NCI-H446 (cell line): ENCODE data around the gene NOC4L.
"Not testable (repeated sequence)": the region's sequence is repeated elsewhere in the genome, so short reads cannot be mapped to it uniquely, and the experiment has no call there.

Experiments used
- DNase-seq, 2 experiments: peaks; one replicate each; lab custom pipeline; 2025; lab: John Stamatoyannopoulos, UW

Gene NOC4L

GRCh38 chr12:132123970-132124765 is 20.1 kb upstream of the NOC4L start:
- no peak for DNase-seq

DNA sequence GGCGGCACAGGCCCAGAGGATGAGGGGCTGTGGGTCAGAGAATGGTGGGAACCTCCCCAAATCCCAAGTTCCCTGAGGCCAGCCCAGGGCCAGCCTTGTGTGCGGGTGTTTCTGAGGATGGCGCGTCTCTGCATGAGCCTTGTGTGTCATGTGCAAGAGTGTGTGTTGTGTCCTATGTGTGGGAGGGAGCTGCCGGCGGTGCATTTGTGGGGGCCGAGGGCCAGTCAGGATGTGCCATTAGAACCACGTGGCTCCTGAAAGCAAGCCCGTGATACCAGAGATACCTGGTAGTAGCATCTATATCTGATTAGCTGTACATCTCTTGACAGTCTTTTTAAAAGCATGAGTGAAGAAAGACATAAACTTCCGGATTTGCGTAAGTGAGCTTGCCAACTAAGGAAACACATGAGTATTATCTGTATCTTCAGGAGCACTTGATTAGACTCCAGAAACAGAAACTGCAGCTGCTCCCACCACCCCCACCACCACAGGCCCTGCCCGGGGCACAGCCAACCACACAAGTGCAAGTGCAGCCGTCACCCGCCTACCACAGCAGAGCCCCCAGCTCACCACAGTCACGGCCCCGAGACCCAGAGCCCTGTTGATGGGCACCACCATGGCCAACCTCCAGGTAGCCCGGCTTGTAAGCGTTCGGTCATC is 19.4 kb upstream of the NOC4L start:
- no peak for DNase-seq

- DNase-seq, result no peak
Observed at GRCh38 chr12:132125736-132126135, 18.5 kb upstream of the NOC4L start.

DNA sequence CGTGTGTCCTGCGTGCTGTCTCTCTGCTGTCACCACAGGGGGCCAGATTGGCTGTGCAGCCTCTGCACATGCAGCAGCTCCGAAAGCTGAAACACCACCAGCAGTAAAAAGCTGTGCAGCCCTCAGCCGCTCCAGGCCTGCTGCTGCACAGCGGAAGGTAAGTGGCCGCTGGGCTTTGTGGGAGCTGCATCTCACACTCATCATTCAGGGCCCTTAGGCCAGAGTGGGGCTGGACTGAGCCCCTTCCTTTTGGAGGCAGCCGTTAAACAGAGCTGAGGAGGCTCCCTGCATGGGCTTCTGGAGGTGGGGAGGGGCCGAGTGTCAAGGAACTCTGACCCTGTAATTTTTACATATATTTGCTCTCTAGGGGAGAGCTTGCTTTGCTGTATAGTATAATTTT is 17.2 kb upstream of the NOC4L start:
- DNase-seq, result no peak

DNA sequence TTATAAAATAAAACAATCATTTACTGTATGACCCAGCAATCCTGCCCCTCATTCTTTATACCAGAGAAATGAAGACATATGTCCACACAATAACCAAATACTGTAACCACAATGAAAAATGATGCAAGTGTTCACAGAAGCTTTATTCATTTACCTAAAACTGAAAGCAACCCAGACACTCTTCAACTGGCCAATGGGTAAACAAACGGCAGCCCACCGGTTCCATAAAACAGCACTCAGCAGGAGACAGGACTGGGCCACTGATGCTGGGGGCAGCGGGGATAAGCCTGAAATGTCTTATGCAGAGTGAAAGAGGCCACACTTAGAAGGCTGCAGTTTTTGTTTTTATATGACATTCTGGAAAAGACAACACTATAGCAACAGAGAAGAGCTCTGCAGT is 15.2 kb upstream of the NOC4L start:
- no peak for DNase-seq

DNA sequence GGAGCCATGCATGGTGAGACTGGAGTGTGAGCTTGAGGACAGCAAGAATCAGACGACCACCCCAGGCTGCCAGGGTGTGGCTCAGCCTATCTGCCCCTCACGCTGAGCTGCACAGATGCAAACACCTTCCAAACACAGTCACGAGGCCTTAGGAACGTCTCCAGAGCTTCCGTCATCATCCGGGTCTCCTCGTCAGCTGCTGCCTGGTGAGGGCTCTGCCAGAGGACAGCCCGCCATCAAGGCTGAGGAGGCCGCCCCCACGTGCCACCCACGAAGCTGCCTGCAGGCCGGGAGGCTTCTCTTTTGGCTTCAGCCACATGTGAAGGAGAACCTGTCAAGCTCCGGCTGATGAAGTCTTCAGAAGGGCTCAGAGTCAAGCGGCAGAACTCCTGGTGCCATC is 13.6 kb upstream of the NOC4L start:
- no peak for DNase-seq

DNA sequence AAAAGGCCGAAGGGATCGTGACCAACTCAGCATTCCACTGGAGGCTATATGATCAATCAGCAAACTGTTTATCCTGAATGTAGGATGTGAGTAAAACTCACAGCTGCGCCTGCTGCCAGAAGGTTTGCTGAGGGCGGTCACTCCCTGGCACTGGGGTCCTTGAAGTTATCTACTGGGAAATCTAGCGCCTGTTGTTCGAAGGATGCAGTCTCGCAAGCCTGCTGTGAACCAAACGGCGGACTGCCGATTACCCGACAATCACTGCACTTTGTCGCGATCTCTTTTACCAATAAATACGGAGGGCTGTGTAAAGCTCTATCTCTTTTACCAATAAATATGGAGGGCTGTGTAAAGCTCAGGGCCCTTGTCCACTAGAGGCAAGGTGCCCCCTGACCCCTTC is 13.0 kb upstream of the NOC4L start:
- DNase-seq, result no peak

DNA sequence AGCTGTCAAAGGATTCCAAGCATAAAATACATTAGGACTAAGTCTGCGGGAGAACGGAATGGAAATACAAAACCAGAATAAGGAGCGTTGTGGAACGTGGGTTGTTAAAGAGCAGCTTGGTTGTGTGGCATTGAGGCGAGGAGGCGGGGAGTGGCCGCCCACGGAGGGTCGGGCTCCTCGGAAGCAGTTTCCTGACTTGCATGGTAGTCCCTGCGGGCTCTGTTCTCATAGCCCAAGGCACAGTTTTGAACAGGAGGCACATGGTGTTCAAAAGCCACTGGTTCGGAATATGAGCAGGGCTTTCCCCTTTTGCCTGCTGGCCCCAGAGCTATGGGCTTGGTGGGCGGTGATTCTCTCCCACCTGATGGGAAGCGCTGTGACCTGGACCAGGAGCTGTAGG is 12.3 kb upstream of the NOC4L start:
- no peak for DNase-seq

GRCh38 chr12:132132609-132133430 is 11.4 kb upstream of the NOC4L start:
- no peak for DNase-seq

DNA sequence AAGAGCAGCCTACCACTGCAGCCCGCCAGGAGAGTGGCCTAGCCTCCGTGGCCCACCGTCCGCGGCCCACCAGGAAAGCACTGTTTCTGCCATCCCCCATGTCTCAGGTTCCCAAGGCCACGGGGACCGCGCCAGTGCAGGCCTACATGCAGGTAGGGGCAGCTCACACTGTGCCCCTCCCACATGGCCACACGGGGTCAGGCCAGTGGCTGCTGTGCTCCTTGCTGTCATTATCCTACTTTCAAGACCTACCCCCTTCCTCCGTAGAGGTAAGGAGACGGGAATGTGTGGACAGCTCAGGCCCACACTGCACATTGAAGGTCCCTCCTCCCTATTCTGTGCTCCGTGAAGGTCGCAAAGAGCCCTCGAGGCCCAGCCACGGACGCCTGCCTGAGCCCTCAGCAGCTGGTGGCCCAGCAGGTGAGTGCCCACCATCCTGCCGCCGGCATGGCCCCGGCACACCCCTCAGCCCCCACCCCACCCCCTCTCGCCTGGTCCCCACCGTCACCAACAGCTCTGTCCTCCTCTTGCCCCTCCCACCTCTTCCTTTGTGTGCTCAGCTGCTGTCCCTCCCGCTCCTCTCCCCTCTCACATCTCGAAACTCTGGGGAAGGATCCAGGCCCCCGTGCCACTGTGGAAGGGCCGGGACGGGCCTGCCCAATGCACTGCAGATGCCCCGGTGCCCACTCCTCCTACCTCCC is 10.2 kb upstream of the NOC4L start:
- no peak for DNase-seq

- not testable (repeated sequence) for DNase-seq
Observed at GRCh38 chr12:132134653-132135183, 9.5 kb upstream of the NOC4L start.

DNA sequence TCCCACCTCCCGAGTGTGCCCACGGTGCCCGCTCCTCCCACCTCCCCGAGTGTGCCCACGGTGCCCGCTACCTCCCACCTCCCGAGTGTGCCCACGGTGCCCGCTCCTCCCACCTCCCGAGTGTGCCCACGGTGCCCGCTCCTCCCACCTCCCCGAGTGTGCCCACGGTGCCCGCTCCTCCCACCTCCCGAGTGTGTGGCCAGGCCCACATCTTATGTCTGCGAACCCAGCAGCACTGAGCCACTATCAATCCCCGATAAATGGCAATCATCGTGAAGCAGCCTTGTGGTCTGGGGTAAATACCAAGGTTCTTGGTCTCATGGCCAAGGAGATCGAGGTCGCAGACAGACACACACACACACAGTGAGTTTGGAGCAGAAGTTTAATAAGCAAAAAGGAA is 8.0 kb upstream of the NOC4L start:
- DNase-seq, result not testable (repeated sequence)

GRCh38 chr12:132137483-132138125 is 6.7 kb upstream of the NOC4L start:
- DNase-seq, result no peak

- no peak for DNase-seq
Observed at GRCh38 chr12:132138941-132139871, 5.1 kb upstream of the NOC4L start.

GRCh38 chr12:132139912-132140311 is 4.3 kb upstream of the NOC4L start:
- DNase-seq, result no peak

DNA sequence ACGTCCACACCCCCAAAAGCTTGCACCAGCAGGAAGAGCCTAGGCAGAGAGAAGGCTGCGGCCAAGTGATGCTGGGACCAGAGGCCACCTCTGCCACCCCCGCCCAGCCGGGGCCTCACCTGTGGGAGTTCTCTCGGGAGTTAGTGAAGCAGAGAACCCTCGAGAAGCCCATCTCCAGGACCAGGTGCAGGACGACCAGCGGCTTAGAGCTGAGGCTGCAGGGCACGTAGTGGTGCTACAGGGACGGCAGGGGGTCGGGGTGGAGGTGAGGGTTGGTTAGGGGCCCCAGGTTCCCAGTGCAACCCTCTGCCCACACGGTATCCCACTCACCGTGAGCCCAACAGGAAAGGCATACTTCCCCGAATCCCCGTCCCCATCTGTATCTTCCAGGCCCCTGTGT is 3.8 kb upstream of the NOC4L start:
- DNase-seq, result no peak

DNA sequence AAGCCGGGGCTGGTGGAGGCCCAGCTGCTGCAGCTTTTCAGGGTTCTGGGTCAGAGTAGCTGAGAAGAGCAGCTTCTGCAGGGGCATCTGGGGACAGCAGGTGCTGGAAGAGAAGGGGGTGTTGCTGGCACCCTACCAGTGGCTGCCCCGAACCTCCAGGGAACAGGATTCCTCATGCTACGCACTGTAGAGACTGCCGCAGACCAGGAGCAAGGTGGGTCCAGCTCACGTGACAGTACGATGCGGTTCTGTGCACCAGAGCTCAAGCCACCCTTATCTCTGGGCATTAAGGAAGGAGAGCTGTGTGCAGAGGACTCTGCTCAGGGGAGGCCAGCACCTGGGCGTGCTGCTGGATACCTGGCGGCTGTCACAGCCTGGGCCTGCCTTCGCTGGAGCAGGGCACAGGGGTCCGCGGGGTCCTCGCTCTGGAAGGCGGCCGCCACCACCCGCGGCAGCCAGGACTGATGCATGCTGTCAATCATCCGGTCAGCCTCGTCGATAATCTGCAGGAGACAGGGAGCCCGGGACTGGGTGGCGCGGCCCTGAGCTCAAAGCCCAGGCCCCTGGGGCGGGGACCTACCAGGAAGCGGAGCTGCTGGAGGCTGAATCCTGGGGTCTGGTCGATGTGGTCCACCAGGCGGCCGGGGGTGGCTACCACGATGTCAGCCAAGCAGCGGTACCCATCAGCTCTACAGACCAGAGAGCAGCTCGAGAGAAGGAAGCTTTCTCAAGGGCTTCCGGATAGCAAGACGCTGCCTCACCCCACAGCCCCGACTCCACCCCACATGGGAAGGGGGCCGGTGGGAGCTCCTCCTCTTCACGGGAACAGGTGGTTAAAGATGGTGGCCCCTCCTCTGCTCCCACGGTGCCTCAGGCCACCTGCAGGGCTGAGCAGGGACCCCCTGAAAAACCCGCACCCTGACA is 3.1 kb upstream of the NOC4L start:
- DNase-seq, result no peak

DNA sequence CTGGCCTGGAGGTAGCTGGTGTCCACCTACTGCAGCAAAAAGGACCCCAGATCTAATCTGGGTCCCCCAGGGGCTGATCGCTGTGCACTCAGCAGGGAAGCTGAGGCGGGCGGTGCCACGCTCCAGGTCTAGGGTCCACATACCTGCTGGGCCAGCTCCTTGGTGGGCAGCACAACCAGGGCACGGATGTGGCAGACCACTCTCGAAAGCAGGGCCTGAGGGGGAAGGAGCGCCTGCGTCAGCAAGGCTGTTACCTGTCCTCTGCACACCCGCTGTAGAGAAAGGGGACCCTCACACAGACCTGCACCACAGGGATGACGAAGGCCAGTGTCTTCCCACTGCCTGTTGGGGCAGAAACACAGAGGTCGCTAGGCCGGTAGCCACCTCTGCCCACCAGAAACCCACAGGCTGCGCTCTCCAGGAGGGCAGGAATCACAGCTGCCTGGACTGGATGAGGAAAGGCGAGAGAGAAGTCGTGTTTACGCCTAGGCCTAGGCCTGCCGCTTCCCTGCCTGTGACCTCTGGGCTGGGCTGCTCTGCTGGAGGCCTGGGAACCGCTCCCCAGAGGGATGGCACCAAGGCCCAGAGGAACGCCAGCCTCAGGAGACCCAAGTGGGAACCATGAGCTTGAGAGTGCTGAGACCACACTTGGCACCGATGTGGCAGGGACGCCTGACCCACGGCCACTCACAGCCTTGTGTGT is 2.1 kb upstream of the NOC4L start:
- no peak for DNase-seq
